Parathyroid adenoma (tissue), 2 donors: ENCODE data around the gene PRPF40A.

ENCODE experiments used
- H2AFZ ChIP-seq: fragments of 300-600 bp; sonication (generic); one replicate; pipeline ENCODE4 v1.7.0; 2017; ENCODE audit warnings: antibody characterized with exemption, mild to moderate bottlenecking
- H3K27ac ChIP-seq: fragments of 300-600 bp; sonication (generic); one replicate; pipeline ENCODE4 v1.7.0; 2017
- H3K27me3 ChIP-seq: fragments of 300-600 bp; sonication (generic); one replicate; pipeline ENCODE4 v1.7.0; 2017; ENCODE audit warnings: low read length; ENCODE audit not compliant: control insufficient read depth, insufficient read depth
- H3K36me3 ChIP-seq: fragments of 300-600 bp; sonication (generic); one replicate; pipeline ENCODE4 v1.7.0; 2017; ENCODE audit warnings: low read length; ENCODE audit not compliant: control insufficient read depth, insufficient read depth
- H3K4me1 ChIP-seq: fragments of 300-600 bp; sonication (generic); one replicate; pipeline ENCODE4 v1.7.0; 2017; ENCODE audit warnings: control low read depth
- H3K4me2 ChIP-seq: fragments of 300-600 bp; sonication (generic); one replicate; pipeline ENCODE4 v1.7.0; 2017; ENCODE audit warnings: low read length
- H3K4me3 ChIP-seq: fragments of 300-600 bp; sonication (generic); one replicate; pipeline ENCODE4 v1.7.0; 2017; ENCODE audit warnings: low read depth, low read length
- H3K79me2 ChIP-seq: fragments of 300-600 bp; sonication (generic); one replicate; pipeline ENCODE4 v1.7.0; 2017; ENCODE audit warnings: control low read depth
- H3K9ac ChIP-seq: fragments of 300-600 bp; sonication (generic); one replicate; pipeline ENCODE4 v1.7.0; 2017; ENCODE audit warnings: mild to moderate bottlenecking
- H3K9me3 ChIP-seq: fragments of 300-600 bp; sonication (generic); one replicate; pipeline ENCODE4 v1.7.0; 2017; ENCODE audit warnings: low read length; ENCODE audit not compliant: control insufficient read depth
- TF ChIP-seq, protein P1 (sequence below): fragments of 300-600 bp; sonication (generic); IDR thresholded peaks from one replicate; pipeline ENCODE4 v1.7.0; 2017; ENCODE audit warnings: antibody characterized with exemption, mild to moderate bottlenecking
- donor health status: primary hyperparathyroidism.

PRPF40A gene

DNA sequence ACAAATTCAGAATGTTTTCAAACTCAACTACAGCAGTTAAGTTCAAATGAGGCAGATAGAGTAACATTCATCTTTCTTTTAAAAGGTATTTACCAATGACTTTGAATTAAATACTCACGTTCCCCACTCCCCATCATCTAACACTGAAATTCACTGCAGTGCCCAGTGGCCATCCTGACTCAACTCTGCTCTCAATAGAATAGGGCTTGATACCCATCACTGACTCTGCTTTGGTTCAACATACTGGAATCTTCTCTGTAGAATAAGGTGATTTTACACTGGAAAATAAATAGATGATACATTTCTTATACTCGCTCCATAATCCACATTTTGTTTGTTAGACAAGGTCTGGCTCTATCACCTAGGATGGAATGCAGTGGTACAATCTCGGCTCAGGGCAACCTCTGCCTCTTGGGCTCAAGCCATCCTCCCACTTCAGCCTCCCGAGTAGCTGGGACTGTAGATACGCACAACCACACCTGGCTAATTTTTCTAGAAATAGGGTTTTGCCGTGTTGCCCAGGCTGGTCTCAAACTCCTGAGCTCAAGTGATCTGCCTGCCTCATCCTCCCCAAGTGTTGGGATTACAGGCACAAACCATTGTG, 66.4 kb downstream of the PRPF40A start:
- Histone ChIP-seq H3K36me3 (no peaks in the 10 kb centered on the region), H3K9me3 (no peaks in the 10 kb centered on the region), H2AFZ (no peak overlapping the region), H3K4me1 (no peaks in the 10 kb centered on the region), H3K27ac (no peak overlapping the region), H3K4me3 (no peak overlapping the region), H3K79me2 (no peaks in the 10 kb centered on the region), H3K9ac (no peak overlapping the region), H3K27me3 (no peaks in the 10 kb centered on the region), H3K4me2 (no peak overlapping the region)
- TF ChIP-seq, protein P1, sequence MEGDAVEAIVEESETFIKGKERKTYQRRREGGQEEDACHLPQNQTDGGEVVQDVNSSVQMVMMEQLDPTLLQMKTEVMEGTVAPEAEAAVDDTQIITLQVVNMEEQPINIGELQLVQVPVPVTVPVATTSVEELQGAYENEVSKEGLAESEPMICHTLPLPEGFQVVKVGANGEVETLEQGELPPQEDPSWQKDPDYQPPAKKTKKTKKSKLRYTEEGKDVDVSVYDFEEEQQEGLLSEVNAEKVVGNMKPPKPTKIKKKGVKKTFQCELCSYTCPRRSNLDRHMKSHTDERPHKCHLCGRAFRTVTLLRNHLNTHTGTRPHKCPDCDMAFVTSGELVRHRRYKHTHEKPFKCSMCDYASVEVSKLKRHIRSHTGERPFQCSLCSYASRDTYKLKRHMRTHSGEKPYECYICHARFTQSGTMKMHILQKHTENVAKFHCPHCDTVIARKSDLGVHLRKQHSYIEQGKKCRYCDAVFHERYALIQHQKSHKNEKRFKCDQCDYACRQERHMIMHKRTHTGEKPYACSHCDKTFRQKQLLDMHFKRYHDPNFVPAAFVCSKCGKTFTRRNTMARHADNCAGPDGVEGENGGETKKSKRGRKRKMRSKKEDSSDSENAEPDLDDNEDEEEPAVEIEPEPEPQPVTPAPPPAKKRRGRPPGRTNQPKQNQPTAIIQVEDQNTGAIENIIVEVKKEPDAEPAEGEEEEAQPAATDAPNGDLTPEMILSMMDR, result no peak

DNA sequence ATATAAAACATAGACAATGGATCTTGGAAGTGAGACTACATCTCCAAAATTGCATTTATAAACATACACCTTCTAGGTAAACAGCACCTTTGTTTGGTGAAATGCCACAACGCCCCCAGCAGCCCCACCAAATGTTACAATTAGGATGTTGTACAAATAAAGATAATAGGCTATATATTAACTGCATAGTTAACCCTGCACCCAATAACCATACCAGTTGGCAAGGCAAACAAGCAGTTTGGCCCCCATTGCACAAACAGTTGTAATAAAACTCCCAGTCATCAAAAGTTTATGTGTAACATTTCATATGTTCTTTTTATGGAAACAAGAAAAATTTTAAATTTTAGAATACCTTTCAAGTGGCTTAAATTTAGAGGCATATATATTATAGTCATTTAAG, 67.3 kb downstream of the PRPF40A start:
- no peak overlapping the region for H3K9ac ChIP-seq
- TF ChIP-seq, protein P1, result no peak
- no peak overlapping the region for H3K4me2 ChIP-seq
- H3K27ac ChIP-seq, result no peak overlapping the region
- H3K27me3 ChIP-seq, result no peaks in the 10 kb centered on the region
- no peak overlapping the region for H3K4me3 ChIP-seq
- no peak overlapping the region for H2AFZ ChIP-seq
- no peaks in the 10 kb centered on the region for H3K36me3 ChIP-seq
- H3K4me1 ChIP-seq, result peaks cover 4% of the 10 kb centered on the region
- no peaks in the 10 kb centered on the region for H3K79me2 ChIP-seq
- no peaks in the 10 kb centered on the region for H3K9me3 ChIP-seq

DNA sequence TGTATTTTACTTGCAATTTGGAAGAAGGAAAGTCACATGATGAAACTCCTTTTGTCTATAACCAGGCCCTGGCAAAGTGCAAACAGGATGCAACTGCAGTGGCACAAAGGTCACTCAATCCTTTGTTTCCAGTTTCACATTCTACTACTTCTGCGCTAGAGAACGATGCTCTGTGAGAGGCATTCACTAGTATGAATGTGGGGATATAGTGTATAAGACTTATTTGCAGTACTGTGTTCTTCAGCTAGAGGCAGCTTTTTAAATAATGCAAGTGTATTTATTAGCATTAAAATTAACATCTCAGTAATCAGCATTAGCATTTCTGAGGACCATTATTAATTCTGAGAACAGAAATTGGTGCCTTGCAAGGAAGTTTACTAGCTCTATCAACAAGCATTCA, 68.9 kb downstream of the PRPF40A start:
- Histone ChIP-seq H2AFZ (no peak overlapping the region), H3K27me3 (no peaks in the 10 kb centered on the region), H3K79me2 (no peaks in the 10 kb centered on the region), H3K9me3 (no peaks in the 10 kb centered on the region), H3K4me1 (peaks cover 13% of the 10 kb centered on the region), H3K36me3 (no peaks in the 10 kb centered on the region), H3K9ac (no peak overlapping the region), H3K4me3 (no peak overlapping the region), H3K27ac (no peak overlapping the region), H3K4me2 (no peak overlapping the region)
- TF ChIP-seq, protein P1, result no peak

DNA sequence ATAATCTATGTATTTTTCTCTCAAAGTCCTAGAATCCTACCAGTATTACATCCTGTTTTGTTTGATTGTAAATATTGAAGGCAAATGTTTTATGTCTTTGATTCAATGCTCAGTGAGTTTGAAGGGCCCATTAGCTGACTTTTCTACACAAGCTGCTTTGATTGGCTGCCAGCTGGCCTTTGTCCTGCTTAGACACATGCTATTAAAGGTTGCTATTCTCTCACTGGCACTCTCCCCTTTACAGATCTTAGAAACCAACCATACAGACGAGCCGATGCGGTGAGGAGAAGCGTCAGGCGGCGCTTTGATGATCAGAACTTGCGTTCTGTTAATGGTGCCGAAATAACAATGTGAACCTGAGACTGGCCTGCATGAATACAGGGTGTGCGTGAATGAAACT, 69.7 kb downstream of the PRPF40A start:
- TF ChIP-seq, protein P1, result no peak
- no peak overlapping the region for H3K27ac ChIP-seq
- no peak overlapping the region for H3K4me2 ChIP-seq
- H3K79me2 ChIP-seq, result no peaks in the 10 kb centered on the region
- H3K9me3 ChIP-seq, result no peaks in the 10 kb centered on the region
- no peaks in the 10 kb centered on the region for H3K36me3 ChIP-seq
- H3K4me3 ChIP-seq, result no peak overlapping the region
- peaks cover 13% of the 10 kb centered on the region for H3K4me1 ChIP-seq
- no peaks in the 10 kb centered on the region for H3K27me3 ChIP-seq
- no peak overlapping the region for H3K9ac ChIP-seq
- H2AFZ ChIP-seq, result no peak overlapping the region

DNA sequence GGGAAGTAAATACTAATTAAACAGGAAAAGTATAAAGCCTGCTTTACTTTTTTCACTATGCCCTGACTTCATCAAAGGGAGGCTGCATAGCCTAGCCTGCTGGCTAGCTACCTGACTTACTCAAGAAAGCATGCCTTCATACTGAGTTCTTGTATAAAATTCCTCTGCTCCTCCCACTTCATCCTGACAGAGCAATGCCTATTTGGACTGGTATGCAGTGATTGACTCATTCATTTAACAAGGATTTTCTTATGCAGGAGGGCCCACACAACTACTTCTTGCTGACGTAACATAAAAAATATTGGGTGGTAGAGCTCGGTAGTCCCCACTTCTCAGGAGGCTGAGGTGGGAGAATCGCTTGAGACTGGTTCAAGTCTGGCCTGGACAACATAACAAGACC, 70.5 kb downstream of the PRPF40A start:
- H3K27ac ChIP-seq, result no peak overlapping the region

More for the DNA sequence above, 70.5 kb downstream of the PRPF40A start:
- H3K36me3 ChIP-seq, result no peaks in the 10 kb centered on the region
- H2AFZ ChIP-seq, result no peak overlapping the region
- no peak overlapping the region for H3K9ac ChIP-seq
- TF ChIP-seq, protein P1, result no peak
- peaks cover 13% of the 10 kb centered on the region for H3K4me1 ChIP-seq
- H3K79me2 ChIP-seq, result no peaks in the 10 kb centered on the region
- H3K4me3 ChIP-seq, result no peak overlapping the region
- no peaks in the 10 kb centered on the region for H3K27me3 ChIP-seq
- no peaks in the 10 kb centered on the region for H3K9me3 ChIP-seq
- no peak overlapping the region for H3K4me2 ChIP-seq
